GM18526 (cell line): Measurements from ENCODE around the gene RAD51B.
A peak's percentile ranks its signal among the peaks of the same experiment; 100 is the strongest.

ENCODE experiments used
- POLR2A ChIP-seq: IDR thresholded peaks from 3 replicates; pipeline ENCODE4 v1.6.1; 2011; ENCODE audit not compliant: insufficient read length; ENCODE audit errors: extremely low read depth

The RAD51B gene

DNA sequence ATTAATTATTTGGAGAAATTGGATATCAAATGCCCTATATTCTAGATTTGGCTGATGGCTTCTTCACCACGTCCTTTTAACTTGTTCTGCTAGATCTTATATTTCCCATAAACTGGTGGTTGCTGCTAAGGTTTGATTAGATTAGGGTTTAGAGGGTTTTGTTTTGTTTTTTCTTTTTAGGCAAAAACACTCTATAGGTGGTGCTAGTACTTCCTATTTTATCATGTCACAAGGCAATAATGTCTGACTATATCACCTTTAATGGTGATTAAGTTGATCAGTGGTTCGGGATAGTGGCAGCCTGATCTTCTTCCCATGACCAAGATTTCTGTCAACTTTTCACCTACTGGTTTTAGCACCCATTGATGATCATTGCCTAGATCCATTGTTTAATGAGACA is 455.1 kb downstream of the RAD51B start:
- TF ChIP-seq POLR2A = no peak

DNA sequence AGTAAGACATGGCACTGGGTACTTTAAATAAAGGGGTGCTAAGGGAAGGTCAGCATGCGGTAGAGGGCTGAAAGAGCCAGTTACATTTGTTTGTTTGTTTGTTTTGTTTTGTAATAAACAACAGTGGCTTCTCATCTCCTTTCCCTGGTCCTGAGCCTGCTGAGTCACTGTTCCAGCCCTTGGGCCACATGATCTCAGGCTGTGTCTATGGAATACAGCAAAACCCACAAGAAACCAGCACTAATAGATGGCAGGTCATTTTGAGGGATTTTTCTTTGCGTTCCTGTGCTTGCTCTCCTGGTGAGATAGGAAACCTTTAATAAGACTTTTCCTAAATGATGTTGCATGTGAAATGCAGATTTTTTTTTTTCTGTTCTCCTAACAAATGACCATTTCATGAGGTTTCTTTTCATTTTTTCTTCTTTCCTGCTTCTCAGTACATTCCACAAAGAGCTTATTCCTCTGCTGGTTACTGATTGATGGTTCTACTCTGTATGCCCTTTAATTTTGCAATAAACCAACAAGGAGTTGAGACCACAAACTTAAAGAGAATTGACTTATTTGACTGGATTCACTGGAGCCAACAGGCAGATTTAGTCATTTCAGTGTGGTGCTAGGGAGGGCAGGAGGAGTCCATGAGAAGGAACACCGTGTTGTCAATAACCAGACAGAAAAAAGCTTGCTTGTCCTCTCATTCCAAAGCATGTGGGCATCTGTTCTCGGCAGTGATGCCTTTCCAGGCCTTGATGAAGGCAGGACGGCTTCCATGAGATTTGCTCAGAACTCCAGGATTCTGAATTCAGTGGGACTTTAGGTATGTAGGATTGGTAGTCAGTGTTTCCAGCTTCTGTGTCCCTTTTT is 459.2 kb downstream of the RAD51B start:
- TF ChIP-seq POLR2A = peak; percentile 30

DNA sequence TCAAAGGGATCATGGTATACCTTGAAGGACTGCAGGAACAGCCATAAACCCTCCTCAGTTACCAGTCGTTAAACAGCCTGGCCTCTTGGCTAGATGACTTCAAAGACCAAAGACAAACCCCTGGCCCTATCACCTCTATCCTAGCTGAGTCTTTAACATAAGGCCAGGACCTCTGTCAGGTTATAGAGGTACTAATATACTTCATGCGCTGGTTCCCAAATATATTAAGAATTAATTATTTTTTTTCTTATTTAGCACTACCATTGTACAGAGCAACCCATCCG is 459.8 kb downstream of the RAD51B start:
- no peak for TF ChIP-seq POLR2A

DNA sequence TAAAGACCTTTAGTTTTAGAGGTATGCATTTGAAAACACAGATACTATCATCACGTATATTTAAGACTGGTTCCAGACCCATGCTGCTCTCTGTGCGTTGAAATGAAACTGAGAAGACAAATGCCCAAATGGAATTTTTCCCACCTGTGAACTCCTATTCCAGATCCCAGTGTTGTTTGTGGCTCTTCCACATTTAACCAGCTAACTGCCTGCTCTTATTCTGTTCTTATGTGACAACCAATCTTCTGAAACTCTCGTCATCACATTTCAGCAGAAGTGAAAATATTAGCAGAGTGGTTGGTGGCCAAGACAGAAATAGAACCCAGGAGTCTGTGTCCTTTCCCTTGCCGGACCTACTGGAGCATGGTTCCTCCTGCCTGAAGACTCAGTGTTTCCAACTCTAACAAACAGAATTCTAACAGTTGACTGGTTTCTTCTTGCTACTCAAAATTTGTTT is 460.2 kb downstream of the RAD51B start:
- no peak for TF ChIP-seq POLR2A

DNA sequence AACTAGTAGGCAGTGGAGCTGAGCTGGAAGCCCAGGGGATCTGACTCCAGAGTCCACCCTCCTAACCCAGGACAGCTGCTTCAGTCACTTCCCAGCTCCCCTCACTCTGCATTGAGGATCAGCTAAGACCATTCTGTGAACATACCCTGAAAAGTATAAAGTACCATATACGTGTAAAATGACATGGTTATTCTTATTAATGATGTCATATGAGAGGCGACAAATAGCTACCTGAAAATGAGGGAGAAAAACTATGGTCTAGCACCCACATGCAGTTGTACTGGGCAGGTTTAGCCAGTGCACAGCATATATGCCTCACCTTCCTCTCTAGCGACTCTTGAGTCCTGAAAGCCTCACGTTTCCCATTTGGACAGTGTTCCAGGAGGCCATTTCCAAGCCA is 461.9 kb downstream of the RAD51B start:
- TF ChIP-seq POLR2A = no peak

GRCh38 chr14:68282479-68283377 is 463.1 kb downstream of the RAD51B start:
- TF ChIP-seq POLR2A = no peak

- no peak for TF ChIP-seq POLR2A
Measured at GRCh38 chr14:68283378-68284123, 464.0 kb downstream of the RAD51B start.

DNA sequence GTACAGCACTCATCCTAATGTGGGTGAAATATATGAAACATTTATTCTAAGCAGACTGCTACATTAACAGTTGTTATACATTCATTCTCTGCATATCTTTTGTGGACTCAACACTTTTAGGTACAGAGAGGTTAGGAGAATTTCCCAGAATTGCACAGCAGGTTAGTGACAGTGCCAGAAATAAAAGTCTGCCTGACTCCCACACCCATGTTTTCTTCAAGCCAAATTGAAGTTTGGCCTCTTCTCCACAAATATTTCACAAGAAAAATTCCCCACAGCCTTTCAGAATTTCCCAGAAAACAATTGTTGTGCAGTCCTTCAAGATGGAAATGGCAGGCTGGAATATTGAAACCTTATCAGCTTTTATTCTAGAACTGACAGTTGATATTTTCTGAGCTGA is 464.8 kb downstream of the RAD51B start:
- TF ChIP-seq POLR2A = no peak

DNA sequence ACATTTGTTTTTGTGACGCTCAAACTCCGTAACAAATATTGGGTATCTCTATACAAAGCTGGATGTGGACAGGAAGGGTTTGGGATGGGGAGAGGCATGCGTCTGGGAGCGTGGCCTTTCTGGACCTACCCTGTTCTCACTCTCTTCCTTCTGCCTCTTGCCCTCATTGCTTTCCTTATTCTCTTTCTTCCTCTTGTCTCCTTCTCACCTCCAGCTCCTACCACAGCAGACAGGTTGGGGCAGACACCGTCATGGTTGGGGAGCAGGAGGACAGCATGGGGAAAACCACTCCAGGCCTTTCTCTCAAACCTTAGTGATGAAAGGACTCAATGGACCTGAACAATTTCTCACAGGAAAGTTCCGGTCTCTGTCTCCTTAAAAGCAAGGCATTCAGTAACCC is 465.3 kb downstream of the RAD51B start:
- TF ChIP-seq POLR2A = no peak

DNA sequence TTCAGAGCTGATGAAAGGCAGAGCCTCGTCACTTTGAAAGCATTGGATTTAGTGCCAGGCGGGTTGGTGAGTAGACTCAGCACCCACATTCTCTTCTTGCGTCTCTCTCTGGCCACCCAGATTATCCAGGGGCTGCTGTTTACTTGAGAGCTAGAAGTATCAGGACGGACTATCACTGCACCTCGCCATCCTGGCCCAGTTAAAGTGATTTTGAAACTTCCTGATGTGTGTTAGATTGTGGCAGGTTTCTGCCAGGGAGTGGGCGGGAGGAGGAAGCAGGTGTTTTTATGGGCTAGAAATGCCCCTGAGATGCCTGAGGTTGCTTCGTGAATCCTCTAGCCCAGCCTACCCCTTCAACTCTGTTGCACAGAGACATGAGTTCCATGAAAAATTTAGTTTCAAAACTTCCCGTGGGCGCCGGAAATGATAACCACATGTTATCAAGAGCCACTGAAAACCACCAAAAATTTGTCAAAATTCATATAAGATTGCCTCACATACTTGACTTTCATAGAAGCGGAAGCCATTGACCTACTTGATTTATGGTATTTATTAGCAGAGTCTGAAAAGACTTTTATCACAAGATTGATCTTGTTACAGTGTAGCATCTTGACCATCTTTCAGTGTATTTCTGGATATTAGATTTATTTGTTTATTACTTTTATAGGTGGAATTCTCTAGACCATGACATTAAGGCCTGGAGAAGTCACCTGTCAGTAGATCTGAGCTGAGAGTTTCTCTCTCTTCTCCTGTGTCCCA is 466.0 kb downstream of the RAD51B start:
- TF ChIP-seq POLR2A = no peak

DNA sequence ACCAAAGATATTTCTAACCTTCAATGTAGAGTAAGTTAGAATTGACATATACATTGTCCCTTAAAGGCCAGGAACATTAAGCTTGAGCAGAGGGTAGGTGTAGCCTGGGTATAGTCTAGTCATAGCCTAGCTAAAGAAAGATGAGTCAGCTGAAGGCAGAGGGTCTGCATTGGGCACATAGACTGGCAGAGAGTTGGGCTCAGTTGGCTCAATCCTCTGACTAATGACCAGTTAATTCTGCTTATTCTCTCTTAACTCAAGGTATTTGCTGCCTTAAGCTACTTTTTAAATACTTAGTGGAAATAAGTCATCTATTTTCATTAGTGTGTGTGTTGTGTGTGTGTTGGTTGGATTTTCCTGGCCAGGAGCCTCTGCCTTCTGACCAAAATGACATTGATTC is 467.1 kb downstream of the RAD51B start:
- no peak for TF ChIP-seq POLR2A

- TF ChIP-seq POLR2A = no peak
Measured at GRCh38 chr14:68291820-68292219, 472.2 kb downstream of the RAD51B start.

- no peak for TF ChIP-seq POLR2A
Measured at GRCh38 chr14:68292441-68293215, 473.0 kb downstream of the RAD51B start.

DNA sequence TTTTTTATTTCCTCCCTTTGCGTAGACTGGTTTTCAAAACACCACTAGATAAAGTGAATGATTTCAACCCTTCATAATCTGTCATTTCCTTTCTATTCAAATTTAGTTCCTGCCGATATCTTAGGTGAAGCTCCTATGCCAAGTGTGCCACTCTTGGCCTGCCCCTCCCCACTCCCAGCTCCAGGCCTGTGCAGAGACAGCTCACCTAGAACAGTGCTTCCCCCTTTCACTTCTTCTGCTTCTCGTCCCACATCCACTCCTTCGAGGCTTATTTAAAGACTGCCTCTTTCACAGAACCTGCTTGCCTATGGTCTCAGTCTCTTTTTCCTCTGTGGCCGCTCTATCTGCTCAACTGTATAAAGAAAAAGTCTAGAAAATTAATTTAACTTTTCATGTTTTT is 473.8 kb downstream of the RAD51B start:
- no peak for TF ChIP-seq POLR2A
